ENCODE results near the gene MICAL3. TPM values are rescaled to one million over a fixed set of nuclear protein-coding genes. Genes with fewer than 3 reads are reported as not detected.

MICAL3 gene
- polyA plus RNA-seq, 3 donors, result 0.23 to 0.84 TPM; not detected in 1

- H3K4me2 ChIP-seq (replicated peaks; ENCODE audit: extremely low read depth, low read length, poor library complexity, severe bottlenecking), result no peak overlapping the region
- H3K4me1 Mint-ChIP-seq, result peaks cover 9% of the 10 kb centered on the region
- WGBS (ENCODE audit: insufficient coverage), result 95% methylated on average over 12 of the region's 21 CpGs
- H3K4me3 ChIP-seq (replicated peaks in 1 of 3; ENCODE audit: low read depth in 2 of 3, low read length in 3 of 3), result no peak overlapping the region
- intact Hi-C loops (cut with micrococcal nuclease), result no loop called here
- peak overlapping the region in 1 of 2 donors; percentile 20 for H3K27ac ChIP-seq (ENCODE audit: low read depth in 1 of 2, low read length in 2 of 2)
- H3K27me3 Mint-ChIP-seq (ENCODE audit: low read depth in 3 of 3), result no peaks in the 10 kb centered on the region
- peak overlapping the region in 5 of 7 donors; percentile 9 to 72 (median 50) for H3K27ac Mint-ChIP-seq
- H3K9me3 Mint-ChIP-seq, result no peaks in the 10 kb centered on the region
- H3K36me3 Mint-ChIP-seq, result peaks cover 75 to 96% of the 10 kb centered on the region in 2 donors
- H3K36me3 ChIP-seq (replicated peaks in 1 of 2; ENCODE audit: control insufficient read depth in 1 of 2, insufficient read depth in 2 of 2, low read length in 2 of 2), result peaks cover 86 to 97% of the 10 kb centered on the region in 2 donors
- peaks cover 94% of the 10 kb centered on the region for H4K20me1 ChIP-seq (ENCODE audit: insufficient read depth, low read length)
- H3K4me3 Mint-ChIP-seq, result no peak overlapping the region
- no peaks in the 10 kb centered on the region for H3K27me3 ChIP-seq (ENCODE audit: control insufficient read depth in 2 of 2, insufficient read depth in 2 of 2, low read length in 2 of 2)
- no peak overlapping the region for H2AFZ ChIP-seq (ENCODE audit: insufficient read depth, low read depth, low read length, poor library complexity, severe bottlenecking)
- no peak for DNase-seq
- no peak overlapping the region for H3K9ac ChIP-seq (ENCODE audit: insufficient read depth, low read length, poor library complexity, severe bottlenecking)
- TF ChIP-seq CTCF (IDR thresholded peaks at IDR 0.05), result no peak
- H3K4me1 ChIP-seq (ENCODE audit: control insufficient read depth in 1 of 2, insufficient read depth in 2 of 2, low read length in 2 of 2), result no peaks in the 10 kb centered on the region
- peaks cover 39% of the 10 kb centered on the region for H3K79me2 ChIP-seq (ENCODE audit: insufficient read depth, low read length)
- no peaks in the 10 kb centered on the region for H3K9me3 ChIP-seq (replicated peaks in 1 of 2; ENCODE audit: control insufficient read depth in 1 of 2, insufficient read depth in 1 of 2, low read length in 2 of 2)
These were observed 285.8 kb downstream of the MICAL3 start for GRCh38 chr22:17738386-17739128.

Small RNA genes within 50 kb of the gene (small RNA-seq; reads per million reads assigned to genes)
- gene MIR3198-1 (ENCODE audit: insufficient read length, low read depth), result not detected
- not detected for gene MIR648 (ENCODE audit: insufficient read length, low read depth)

Other genes starting within 250 kb of the MICAL3 start
- gene PEX26, start 53.4 kb upstream of the MICAL3 start, polyA plus RNA-seq, result 1 to 10 TPM; 3.4 to 8.6 (median 3.7) TPM
- gene TUBA8, start 86.2 kb upstream of the MICAL3 start, polyA plus RNA-seq, result 1 to 10 TPM in 1 of 3 donors, under 1 TPM in 2; 0.18 to 2.1 (median 0.27) TPM
- 1 to 10 TPM; 2.1 to 3.7 (median 3.4) TPM for gene USP18, start 125.6 kb upstream of the MICAL3 start, polyA plus RNA-seq

Measured in CD14-positive monocyte (primary cell).